C4-2B (cell line): ENCODE measurements around the gene NF2.

ENCODE experiments used
- CTCF ChIP-seq: fragments of 450-650 bp; conservative IDR thresholded peaks from 2 replicates; pipeline ENCODE4 v1.5.1; 2017; ENCODE audit warnings: mild to moderate bottlenecking
- ZFX ChIP-seq: fragments of 450-650 bp; IDR thresholded peaks from 2 replicates; pipeline ENCODE4 v1.6.1; 2017

DNA sequence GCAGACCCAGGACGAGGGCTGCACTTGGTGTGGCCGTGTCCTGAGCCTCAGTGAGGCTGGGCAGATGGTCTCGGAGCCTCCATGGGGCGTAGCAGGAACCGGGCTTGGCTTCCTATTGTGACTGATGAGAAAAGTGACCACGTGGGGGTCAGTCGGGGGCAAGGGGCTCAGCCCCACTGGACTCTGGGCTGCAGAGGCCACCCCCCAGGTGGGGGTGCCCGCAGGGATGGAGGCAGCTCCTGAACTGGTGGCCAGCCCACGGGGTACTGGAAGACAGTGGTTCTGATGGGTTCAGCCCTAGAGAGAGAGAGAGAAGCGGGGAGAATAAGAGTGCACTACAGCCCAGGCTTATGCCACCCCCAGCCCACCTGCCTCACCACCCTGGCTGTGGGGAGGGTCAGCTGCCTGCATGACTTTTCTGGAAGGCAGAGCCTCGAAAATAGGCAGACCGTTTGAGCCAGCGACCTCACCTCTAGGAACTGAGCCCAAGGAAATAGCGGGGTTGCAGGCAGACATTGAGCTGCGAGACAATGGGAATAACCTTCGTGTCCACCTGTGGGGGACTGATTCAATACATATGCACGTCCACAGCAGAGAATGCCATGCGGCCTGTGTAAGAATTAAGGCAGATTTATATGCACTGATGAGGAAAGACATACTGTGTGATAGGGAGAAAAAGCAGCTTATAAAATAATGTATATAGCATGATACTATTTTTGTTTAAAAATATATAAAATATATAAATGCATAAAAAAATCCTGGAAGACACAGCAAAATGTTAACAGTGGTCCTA, 127.8 kb downstream of the NF2 start:
- TF ChIP-seq CTCF (no peak), ZFX (no peak)
